Measurements from ENCODE around the gene DDN.

GRCh38 chr12:49027846-49028555 lies 28.8 kb upstream of the DDN start:
- TF ChIP-seq, protein P1, sequence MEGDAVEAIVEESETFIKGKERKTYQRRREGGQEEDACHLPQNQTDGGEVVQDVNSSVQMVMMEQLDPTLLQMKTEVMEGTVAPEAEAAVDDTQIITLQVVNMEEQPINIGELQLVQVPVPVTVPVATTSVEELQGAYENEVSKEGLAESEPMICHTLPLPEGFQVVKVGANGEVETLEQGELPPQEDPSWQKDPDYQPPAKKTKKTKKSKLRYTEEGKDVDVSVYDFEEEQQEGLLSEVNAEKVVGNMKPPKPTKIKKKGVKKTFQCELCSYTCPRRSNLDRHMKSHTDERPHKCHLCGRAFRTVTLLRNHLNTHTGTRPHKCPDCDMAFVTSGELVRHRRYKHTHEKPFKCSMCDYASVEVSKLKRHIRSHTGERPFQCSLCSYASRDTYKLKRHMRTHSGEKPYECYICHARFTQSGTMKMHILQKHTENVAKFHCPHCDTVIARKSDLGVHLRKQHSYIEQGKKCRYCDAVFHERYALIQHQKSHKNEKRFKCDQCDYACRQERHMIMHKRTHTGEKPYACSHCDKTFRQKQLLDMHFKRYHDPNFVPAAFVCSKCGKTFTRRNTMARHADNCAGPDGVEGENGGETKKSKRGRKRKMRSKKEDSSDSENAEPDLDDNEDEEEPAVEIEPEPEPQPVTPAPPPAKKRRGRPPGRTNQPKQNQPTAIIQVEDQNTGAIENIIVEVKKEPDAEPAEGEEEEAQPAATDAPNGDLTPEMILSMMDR (IDR thresholded peaks at IDR 0.05; ENCODE audit: extremely low read depth in 1 of 2, insufficient read depth in 1 of 2, low read depth in 1 of 2, low read length in 2 of 2), result no peak
- no peak for TF ChIP-seq POLR2A (IDR thresholded peaks at IDR 0.05; ENCODE audit: low read depth, low read length)
- TF ChIP-seq FOS (IDR thresholded peaks at IDR 0.05; ENCODE audit: borderline replicate concordance, insufficient read depth, low read length), result no peak
- no peak for TF ChIP-seq POLR2AphosphoS5 (IDR thresholded peaks at IDR 0.05; ENCODE audit: insufficient read depth, low read depth, low read length)

Data from endothelial cell of umbilical vein (primary cell).